Sigmoid colon (tissue), 7 donors: ENCODE results near the gene PFKP. TPM values are rescaled to one million over a fixed set of nuclear protein-coding genes. Genes with fewer than 3 reads are reported as not detected.

Experiments used
- DNase-seq: peaks from one replicate; pipeline ENCODE4 v3.0.0-alpha.2; 2019
- H3K27ac ChIP-seq, 4 donors: fragments of 200-600 bp; sonication (generic); one replicate each; pipeline ENCODE4 v1.5.1; 2016 to 2019; ENCODE audit warnings: mild to moderate bottlenecking in 1 of 4
- H3K27me3 ChIP-seq, 3 donors: fragments of 200-600 bp; sonication (generic); one replicate each; pipeline ENCODE4 v1.5.1; 2019; ENCODE audit warnings: mild to moderate bottlenecking in 1 of 3
- H3K36me3 ChIP-seq, 4 donors: fragments of 200-600 bp; sonication (generic); one replicate each; pipeline ENCODE4 v1.5.1; 2016 to 2019
- H3K4me1 ChIP-seq, 4 donors: fragments of 200-600 bp; sonication (generic); one replicate each; pipeline ENCODE4 v1.5.1; 2017 to 2019
- H3K4me3 ChIP-seq, 4 donors: fragments of 200-600 bp; sonication (generic); one replicate each; pipeline ENCODE4 v1.5.1; 2017 to 2019; ENCODE audit warnings: mild to moderate bottlenecking in 2 of 4, moderate library complexity in 1 of 4
- H3K9me3 ChIP-seq, 4 donors: fragments of 200-600 bp in 3 of 4; sonication (generic) in 3 of 4; one replicate each; pipeline versions ENCODE4 v1.5.1 to v1.6.1; 2013 to 2019
- EP300 ChIP-seq, 4 donors: sonication (generic); formaldehyde crosslinking; IDR thresholded peaks; one replicate each; pipeline ENCODE4 v1.6.1; 2017; ENCODE audit warnings: antibody characterized with exemption in 4 of 4
- POLR2A ChIP-seq, 2 donors: fragments of 450-650 bp; IDR thresholded peaks; one replicate each; pipeline ENCODE4 v1.6.1; 2016; ENCODE audit warnings: antibody characterized with exemption in 2 of 2, mild to moderate bottlenecking in 2 of 2, moderate library complexity in 2 of 2
- POLR2AphosphoS5 ChIP-seq, 4 donors: sonication (generic); formaldehyde crosslinking; IDR thresholded peaks; one replicate each; pipeline ENCODE4 v1.6.1; 2017; ENCODE audit warnings: antibody characterized with exemption in 4 of 4
- WGBS, 2 donors: extraction: QIAGEN DNeasy Blood & Tissue Kit; methylation state at CpG; one replicate each; pipeline ENCODE4 v1.1.7; 2013; 5-methylcytosine and 5-hydroxymethylcytosine counted together
- intact Hi-C: fragments of 100-400 bp; cut with DNase I; formaldehyde crosslinking; loops from one replicate; pipeline ENCODE4 v1.15.1; 2023
- polyA plus RNA-seq, 3 donors: library from polyadenylated mRNA; stranded (reverse); fragments of 200-250 nt; gene quantifications; one replicate each; pipeline ENCODE4 v1.2.3, GENCODE V29; 2013
- total RNA-seq, 4 donors: library from RNA; depleted of rRNA; stranded (reverse); fragments of >200 nt; gene quantifications; one replicate each; pipeline ENCODE4 v1.1.0, GENCODE V29; 2016
- TF ChIP-seq, protein P1 (sequence below), 4 experiments: fragments of 450-650 bp in 3 of 4; fragments of 200-600 bp in 1 of 4; IDR thresholded peaks; one replicate each; pipeline ENCODE4 v1.5.1; 2016 to 2019; ENCODE audit warnings: antibody characterized with exemption in 4 of 4, mild to moderate bottlenecking in 3 of 4, moderate library complexity in 2 of 4
- donor health status: healthy with polysubstance abuse.
- donor health status: Bipolar disorder and iron deficiency.
- donor health status: healthy.

Gene PFKP
- total and polyA plus RNA-seq, 7 donors = 26.4 to 105 (median 46.0) TPM

DNA sequence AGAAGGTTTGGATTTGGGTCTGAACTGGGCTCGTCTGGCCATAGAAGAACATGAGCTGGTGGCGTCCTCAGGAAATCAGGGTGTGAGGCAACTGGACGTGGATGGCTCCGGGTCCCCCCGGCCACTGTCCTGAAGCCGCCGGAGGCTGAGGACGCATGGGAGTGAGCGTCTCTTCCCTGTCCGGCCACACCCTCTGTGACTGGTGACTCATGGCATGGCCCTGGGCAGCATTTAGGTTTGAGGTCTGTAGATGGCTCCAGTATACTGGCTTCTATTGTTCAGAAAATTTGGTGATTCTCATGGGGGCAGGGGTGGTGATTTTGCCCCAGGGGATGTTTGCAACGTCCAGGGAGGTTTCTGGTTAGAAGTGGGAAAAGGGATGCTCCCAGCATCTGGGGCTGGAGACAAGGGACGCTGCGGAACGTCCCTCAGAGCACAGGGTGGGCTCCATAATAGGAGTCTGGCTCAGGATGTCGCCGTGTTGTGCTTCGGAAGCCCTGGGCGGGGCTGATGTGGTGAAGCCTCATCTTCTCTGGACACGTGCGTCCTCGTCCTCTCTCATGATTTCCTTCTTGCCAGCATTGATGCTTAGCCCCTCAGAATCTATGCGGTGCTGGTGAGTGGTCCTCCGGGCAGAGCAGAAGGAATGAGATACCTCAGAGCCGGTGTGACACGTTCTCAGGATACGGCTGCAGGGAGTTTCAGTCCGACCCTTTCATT is 55.3 kb downstream of the PFKP start:
- TF ChIP-seq, protein P1, sequence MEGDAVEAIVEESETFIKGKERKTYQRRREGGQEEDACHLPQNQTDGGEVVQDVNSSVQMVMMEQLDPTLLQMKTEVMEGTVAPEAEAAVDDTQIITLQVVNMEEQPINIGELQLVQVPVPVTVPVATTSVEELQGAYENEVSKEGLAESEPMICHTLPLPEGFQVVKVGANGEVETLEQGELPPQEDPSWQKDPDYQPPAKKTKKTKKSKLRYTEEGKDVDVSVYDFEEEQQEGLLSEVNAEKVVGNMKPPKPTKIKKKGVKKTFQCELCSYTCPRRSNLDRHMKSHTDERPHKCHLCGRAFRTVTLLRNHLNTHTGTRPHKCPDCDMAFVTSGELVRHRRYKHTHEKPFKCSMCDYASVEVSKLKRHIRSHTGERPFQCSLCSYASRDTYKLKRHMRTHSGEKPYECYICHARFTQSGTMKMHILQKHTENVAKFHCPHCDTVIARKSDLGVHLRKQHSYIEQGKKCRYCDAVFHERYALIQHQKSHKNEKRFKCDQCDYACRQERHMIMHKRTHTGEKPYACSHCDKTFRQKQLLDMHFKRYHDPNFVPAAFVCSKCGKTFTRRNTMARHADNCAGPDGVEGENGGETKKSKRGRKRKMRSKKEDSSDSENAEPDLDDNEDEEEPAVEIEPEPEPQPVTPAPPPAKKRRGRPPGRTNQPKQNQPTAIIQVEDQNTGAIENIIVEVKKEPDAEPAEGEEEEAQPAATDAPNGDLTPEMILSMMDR (IDR thresholded peaks at IDR 0.05) = no peak
- TF ChIP-seq POLR2AphosphoS5 (IDR thresholded peaks at IDR 0.05) (no peak), EP300 (IDR thresholded peaks at IDR 0.05) (no peak), POLR2A (IDR thresholded peaks at IDR 0.05) (no peak)
- H3K27me3 ChIP-seq = no peaks in the 10 kb centered on the region
- no peaks in the 10 kb centered on the region for H3K9me3 ChIP-seq
- DNase-seq = no peak
- H3K27ac ChIP-seq = no peak overlapping the region
- H3K4me1 ChIP-seq = peaks cover 0 to 14% (median 9%) of the 10 kb centered on the region in 4 donors
- peaks cover 0 to 52% (median 6%) of the 10 kb centered on the region in 4 donors for H3K36me3 ChIP-seq
- intact Hi-C loops = no loop called here
- H3K4me3 ChIP-seq = no peak overlapping the region
- 95 to 96% methylated on average over 27 of the region's 27 CpGs for WGBS, 2 donors

DNA sequence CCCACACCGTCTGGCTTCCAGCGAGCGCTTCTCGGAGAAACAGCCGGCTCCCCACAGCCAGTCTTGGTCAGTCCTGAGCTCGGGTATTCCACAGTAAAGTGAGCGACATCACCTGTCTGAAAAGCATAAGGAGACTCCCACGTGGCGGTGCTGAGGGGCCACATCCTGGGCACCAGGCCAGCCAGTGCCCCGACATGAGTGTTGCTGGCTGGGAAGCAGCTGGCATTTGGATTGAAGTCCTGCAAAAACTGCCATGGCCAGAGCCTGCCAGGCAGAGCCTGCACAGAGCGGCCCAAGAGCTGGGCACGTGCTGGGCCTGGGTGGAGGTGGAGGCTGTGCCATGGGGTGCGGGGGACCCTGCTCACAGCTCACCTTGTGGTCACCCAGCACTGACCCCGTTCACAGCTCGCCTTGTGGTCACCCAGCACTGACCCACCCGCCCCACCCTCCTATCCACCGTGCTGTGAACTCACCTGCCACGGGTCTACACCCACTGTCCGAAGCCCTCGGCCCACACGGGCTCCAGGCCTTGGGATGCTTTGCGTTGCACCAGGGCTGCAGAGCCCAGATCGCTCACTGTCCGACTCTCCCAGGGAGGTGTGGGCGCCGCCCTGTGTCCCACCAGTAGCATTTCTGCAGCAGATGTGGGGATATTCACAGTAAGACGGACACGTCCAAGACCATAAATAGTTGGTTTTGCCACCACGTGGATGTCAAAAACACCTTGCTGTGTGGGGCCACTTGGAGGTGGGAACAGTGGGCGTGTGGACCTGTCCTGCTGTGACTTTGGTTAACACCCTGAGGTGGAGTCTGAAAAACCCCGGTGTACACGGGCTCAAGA is 56.4 kb downstream of the PFKP start:
- no peak overlapping the region for H3K4me3 ChIP-seq
- H3K9me3 ChIP-seq = no peaks in the 10 kb centered on the region
- intact Hi-C loops = no loop called here
- H3K27ac ChIP-seq = no peak overlapping the region
- TF ChIP-seq POLR2AphosphoS5 (IDR thresholded peaks at IDR 0.05) (no peak), POLR2A (IDR thresholded peaks at IDR 0.05) (no peak), EP300 (IDR thresholded peaks at IDR 0.05) (no peak)
- TF ChIP-seq, protein P1 (IDR thresholded peaks at IDR 0.05) = no peak
- no peaks in the 10 kb centered on the region for H3K27me3 ChIP-seq
- DNase-seq = no peak
- 86 to 91% methylated on average over 32 of the region's 32 CpGs for WGBS, 2 donors
- peaks cover 0 to 41% (median 7%) of the 10 kb centered on the region in 4 donors for H3K36me3 ChIP-seq
- H3K4me1 ChIP-seq = peaks cover 0 to 14% (median 9%) of the 10 kb centered on the region in 4 donors

DNA sequence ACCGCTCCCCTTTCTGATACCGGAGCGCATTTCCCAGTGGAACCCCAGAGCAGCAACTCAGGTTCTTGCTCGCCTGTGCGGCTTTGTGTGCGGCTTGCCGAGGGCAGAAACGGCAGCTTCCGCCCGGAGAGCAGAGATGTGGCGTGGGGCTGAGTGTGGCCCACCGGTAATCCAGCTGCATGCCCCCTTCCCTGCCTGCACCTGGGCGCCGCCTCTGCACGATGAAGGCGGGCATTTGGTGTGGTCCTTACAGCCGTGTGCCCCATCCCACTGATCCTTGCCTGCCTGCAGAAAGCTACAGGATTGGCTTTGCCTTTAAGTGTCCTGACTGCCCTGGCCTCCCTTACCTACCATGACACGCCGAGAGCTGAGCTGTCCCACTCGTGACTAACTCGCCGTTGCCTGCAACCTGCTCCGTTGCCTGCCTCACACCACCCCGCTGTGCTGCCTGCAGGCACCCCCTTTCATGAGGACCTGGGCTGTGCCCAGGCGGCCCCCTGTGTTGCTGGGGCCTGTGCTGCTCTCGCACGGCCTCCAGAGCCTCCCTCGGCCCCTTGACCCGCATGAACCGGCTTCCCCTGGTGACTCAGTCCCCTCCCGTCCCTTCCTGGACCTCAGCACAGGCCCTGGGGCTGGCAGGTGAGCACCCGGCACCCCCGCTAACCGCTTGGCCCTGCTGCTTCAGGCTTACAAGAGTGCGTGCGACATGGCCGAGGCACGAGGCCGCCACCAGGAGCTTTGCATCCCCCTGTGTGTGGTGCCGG is 57.2 kb downstream of the PFKP start:
- H3K36me3 ChIP-seq = peaks cover 0 to 38% (median 8%) of the 10 kb centered on the region in 4 donors
- no peak for DNase-seq

DNA sequence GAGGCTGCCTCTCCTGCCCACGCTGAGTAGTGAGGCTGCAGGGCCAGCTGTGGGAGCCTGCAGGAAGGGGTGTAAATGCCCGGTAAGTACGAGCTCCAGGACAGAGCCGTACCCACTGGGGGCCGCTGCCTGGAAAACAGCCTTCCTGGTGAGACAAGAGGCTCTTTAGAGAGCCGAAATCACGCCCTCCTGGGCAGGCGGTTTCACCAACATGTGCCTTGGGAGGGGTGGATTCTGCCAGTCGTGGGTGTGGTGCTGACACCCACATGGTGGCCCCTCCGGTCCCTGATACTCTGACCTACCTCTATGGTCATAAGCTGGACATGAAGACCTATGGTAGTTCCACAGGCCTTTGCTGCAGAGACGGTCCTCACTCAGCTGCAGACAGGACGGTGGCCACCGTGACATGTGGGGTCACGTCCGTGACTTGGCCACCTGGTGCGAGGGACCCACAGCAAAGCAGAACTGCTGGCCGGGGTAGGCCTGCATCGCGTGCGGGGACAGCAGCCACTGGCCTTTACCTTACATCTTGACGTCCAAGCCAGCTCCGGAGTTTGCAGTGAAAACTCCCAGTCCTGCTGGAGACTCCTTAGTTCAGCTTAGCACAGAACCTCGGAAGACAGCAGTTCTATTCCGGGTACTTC is 58.3 kb downstream of the PFKP start:
- peaks cover 0 to 46% (median 8%) of the 10 kb centered on the region in 4 donors for H3K36me3 ChIP-seq
- H3K4me1 ChIP-seq = peaks cover 0 to 14% (median 9%) of the 10 kb centered on the region in 4 donors
- TF ChIP-seq, protein P1 (IDR thresholded peaks at IDR 0.05) = no peak
- no peak for TF ChIP-seq POLR2A (IDR thresholded peaks at IDR 0.05)
- no peak for TF ChIP-seq POLR2AphosphoS5 (IDR thresholded peaks at IDR 0.05)
- TF ChIP-seq EP300 (IDR thresholded peaks at IDR 0.05) = no peak
- H3K27me3 ChIP-seq = no peaks in the 10 kb centered on the region
- WGBS, 2 donors = 93 to 94% methylated on average over 24 of the region's 24 CpGs
- H3K4me3 ChIP-seq = no peak overlapping the region
- intact Hi-C loops = no loop called here
- H3K27ac ChIP-seq = no peak overlapping the region
- H3K9me3 ChIP-seq = no peaks in the 10 kb centered on the region
- no peak for DNase-seq

More for the DNA sequence above, 57.2 kb downstream of the PFKP start:
- Histone ChIP-seq H3K4me1 (peaks cover 0 to 14% (median 9%) of the 10 kb centered on the region in 4 donors), H3K27me3 (no peaks in the 10 kb centered on the region), H3K27ac (no peak overlapping the region), H3K9me3 (no peaks in the 10 kb centered on the region), H3K4me3 (no peak overlapping the region)
- TF ChIP-seq, protein P1 (IDR thresholded peaks at IDR 0.05) = no peak
- TF ChIP-seq POLR2AphosphoS5 (IDR thresholded peaks at IDR 0.05) (no peak), EP300 (IDR thresholded peaks at IDR 0.05) (no peak)
- WGBS, 2 donors = 95 to 96% methylated on average over 40 of the region's 40 CpGs
- intact Hi-C loops = no loop called here
